ENCODE data around the gene ARNT2.

ARNT2 gene

GRCh38 chr15:80562033-80562432 is 157.9 kb downstream of the ARNT2 start:
- no peak overlapping the region for H3K4me2 ChIP-seq (ENCODE audit: low read length)
- H4K20me1 ChIP-seq (ENCODE audit: insufficient read depth, low read length), result no peaks in the 10 kb centered on the region
- H3K4me1 ChIP-seq (ENCODE audit: insufficient read depth, low read length, severe bottlenecking), result no peaks in the 10 kb centered on the region
- H2AFZ ChIP-seq (ENCODE audit: low read length), result no peak overlapping the region
- H3K79me2 ChIP-seq (ENCODE audit: insufficient read depth, low read length), result no peaks in the 10 kb centered on the region
- 0 out of 2 replicates have a peak, but pooled peaks cover 5% of the 10 kb centered on the region for H3K27me3 ChIP-seq (ENCODE audit: insufficient read depth, low read length)
- TF ChIP-seq EZH2 (IDR thresholded peaks at IDR 0.05; ENCODE audit: borderline replicate concordance, low read length), result no peak
- TF ChIP-seq CTCF (IDR thresholded peaks at IDR 0.05; ENCODE audit: low read length), result no peak
- H3K4me3 ChIP-seq (ENCODE audit: low read depth, low read length, poor library complexity, severe bottlenecking), result no peak overlapping the region
- H3F3A ChIP-seq (ENCODE audit: insufficient read depth, low read length), result no peaks in the 10 kb centered on the region
- no peaks in the 10 kb centered on the region for H3K9me2 ChIP-seq (ENCODE audit: low read depth, low read length)
- no peaks in the 10 kb centered on the region for H3K9me3 ChIP-seq (ENCODE audit: low read length)
- no peaks in the 10 kb centered on the region for H3K36me3 ChIP-seq (ENCODE audit: insufficient read depth, low read length)
- H3K27ac ChIP-seq (ENCODE audit: low read depth, low read length, poor library complexity, severe bottlenecking), result no peak overlapping the region
- H3K9ac ChIP-seq (ENCODE audit: low read length), result no peak overlapping the region

GRCh38 chr15:80562846-80563245 is 158.7 kb downstream of the ARNT2 start:
- H3K27ac ChIP-seq (ENCODE audit: low read depth, low read length, poor library complexity, severe bottlenecking), result no peak overlapping the region
- no peak for TF ChIP-seq EZH2 (IDR thresholded peaks at IDR 0.05; ENCODE audit: borderline replicate concordance, low read length)
- no peaks in the 10 kb centered on the region for H3K9me2 ChIP-seq (ENCODE audit: low read depth, low read length)
- no peak overlapping the region for H2AFZ ChIP-seq (ENCODE audit: low read length)
- H3F3A ChIP-seq (ENCODE audit: insufficient read depth, low read length), result no peaks in the 10 kb centered on the region
- no peaks in the 10 kb centered on the region for H3K4me1 ChIP-seq (ENCODE audit: insufficient read depth, low read length, severe bottlenecking)
- H3K4me2 ChIP-seq (ENCODE audit: low read length), result no peak overlapping the region
- H3K4me3 ChIP-seq (ENCODE audit: low read depth, low read length, poor library complexity, severe bottlenecking), result no peak overlapping the region
- 0 out of 2 replicates have a peak, but pooled peaks cover 5% of the 10 kb centered on the region for H3K27me3 ChIP-seq (ENCODE audit: insufficient read depth, low read length)
- no peaks in the 10 kb centered on the region for H3K36me3 ChIP-seq (ENCODE audit: insufficient read depth, low read length)
- no peaks in the 10 kb centered on the region for H4K20me1 ChIP-seq (ENCODE audit: insufficient read depth, low read length)
- H3K9me3 ChIP-seq (ENCODE audit: low read length), result no peaks in the 10 kb centered on the region
- H3K9ac ChIP-seq (ENCODE audit: low read length), result no peak overlapping the region
- no peaks in the 10 kb centered on the region for H3K79me2 ChIP-seq (ENCODE audit: insufficient read depth, low read length)

- Histone ChIP-seq H3K36me3 (ENCODE audit: insufficient read depth, low read length) (no peaks in the 10 kb centered on the region), H3K4me1 (ENCODE audit: insufficient read depth, low read length, severe bottlenecking) (no peaks in the 10 kb centered on the region), H2AFZ (ENCODE audit: low read length) (no peak overlapping the region), H3K79me2 (ENCODE audit: insufficient read depth, low read length) (no peaks in the 10 kb centered on the region), H3K9me2 (ENCODE audit: low read depth, low read length) (no peaks in the 10 kb centered on the region), H3K4me3 (ENCODE audit: low read depth, low read length, poor library complexity, severe bottlenecking) (no peak overlapping the region), H3K9me3 (ENCODE audit: low read length) (no peaks in the 10 kb centered on the region), H4K20me1 (ENCODE audit: insufficient read depth, low read length) (no peaks in the 10 kb centered on the region), H3K27me3 (ENCODE audit: insufficient read depth, low read length) (0 out of 2 replicates have a peak, but pooled peaks cover 5% of the 10 kb centered on the region), H3K4me2 (ENCODE audit: low read length) (no peak overlapping the region), H3K9ac (ENCODE audit: low read length) (no peak overlapping the region), H3F3A (ENCODE audit: insufficient read depth, low read length) (no peaks in the 10 kb centered on the region), H3K27ac (ENCODE audit: low read depth, low read length, poor library complexity, severe bottlenecking) (no peak overlapping the region)
- no peak for TF ChIP-seq EZH2 (IDR thresholded peaks at IDR 0.05; ENCODE audit: borderline replicate concordance, low read length)
- TF ChIP-seq CTCF (IDR thresholded peaks at IDR 0.05; ENCODE audit: low read length), result no peak
Measured at GRCh38 chr15:80563372-80563997, 159.3 kb downstream of the ARNT2 start.

- H3K36me3 ChIP-seq (ENCODE audit: insufficient read depth, low read length), result no peaks in the 10 kb centered on the region
- no peaks in the 10 kb centered on the region for H4K20me1 ChIP-seq (ENCODE audit: insufficient read depth, low read length)
- H3K4me2 ChIP-seq (ENCODE audit: low read length), result no peak overlapping the region
- H3K9me2 ChIP-seq (ENCODE audit: low read depth, low read length), result no peaks in the 10 kb centered on the region
- no peak overlapping the region for H2AFZ ChIP-seq (ENCODE audit: low read length)
- H3F3A ChIP-seq (ENCODE audit: insufficient read depth, low read length), result no peaks in the 10 kb centered on the region
- no peaks in the 10 kb centered on the region for H3K9me3 ChIP-seq (ENCODE audit: low read length)
- no peaks in the 10 kb centered on the region for H3K4me1 ChIP-seq (ENCODE audit: insufficient read depth, low read length, severe bottlenecking)
- no peak overlapping the region for H3K9ac ChIP-seq (ENCODE audit: low read length)
- H3K27ac ChIP-seq (ENCODE audit: low read depth, low read length, poor library complexity, severe bottlenecking), result no peak overlapping the region
- TF ChIP-seq EZH2 (IDR thresholded peaks at IDR 0.05; ENCODE audit: borderline replicate concordance, low read length) (no peak), CTCF (IDR thresholded peaks at IDR 0.05; ENCODE audit: low read length) (no peak)
- no peak overlapping the region for H3K4me3 ChIP-seq (ENCODE audit: low read depth, low read length, poor library complexity, severe bottlenecking)
- 0 out of 2 replicates have a peak, but pooled peaks cover 2% of the 10 kb centered on the region for H3K27me3 ChIP-seq (ENCODE audit: insufficient read depth, low read length)
- no peaks in the 10 kb centered on the region for H3K79me2 ChIP-seq (ENCODE audit: insufficient read depth, low read length)
Measured at GRCh38 chr15:80564056-80564455, 159.9 kb downstream of the ARNT2 start.

All from OCI-LY1 (cell line).